GM12801 (cell line): Measurements from ENCODE around the gene FN3KRP.

ENCODE experiments used
- TF ChIP-seq, protein P1 (sequence below): IDR thresholded peaks from one replicate; pipeline ENCODE4 v1.5.1; 2011; ENCODE audit warnings: control low read depth; ENCODE audit not compliant: insufficient read length; ENCODE audit errors: extremely low read depth

Gene FN3KRP

GRCh38 chr17:82690786-82691489 is 25.6 kb upstream of the FN3KRP start:
- TF ChIP-seq, protein P1, sequence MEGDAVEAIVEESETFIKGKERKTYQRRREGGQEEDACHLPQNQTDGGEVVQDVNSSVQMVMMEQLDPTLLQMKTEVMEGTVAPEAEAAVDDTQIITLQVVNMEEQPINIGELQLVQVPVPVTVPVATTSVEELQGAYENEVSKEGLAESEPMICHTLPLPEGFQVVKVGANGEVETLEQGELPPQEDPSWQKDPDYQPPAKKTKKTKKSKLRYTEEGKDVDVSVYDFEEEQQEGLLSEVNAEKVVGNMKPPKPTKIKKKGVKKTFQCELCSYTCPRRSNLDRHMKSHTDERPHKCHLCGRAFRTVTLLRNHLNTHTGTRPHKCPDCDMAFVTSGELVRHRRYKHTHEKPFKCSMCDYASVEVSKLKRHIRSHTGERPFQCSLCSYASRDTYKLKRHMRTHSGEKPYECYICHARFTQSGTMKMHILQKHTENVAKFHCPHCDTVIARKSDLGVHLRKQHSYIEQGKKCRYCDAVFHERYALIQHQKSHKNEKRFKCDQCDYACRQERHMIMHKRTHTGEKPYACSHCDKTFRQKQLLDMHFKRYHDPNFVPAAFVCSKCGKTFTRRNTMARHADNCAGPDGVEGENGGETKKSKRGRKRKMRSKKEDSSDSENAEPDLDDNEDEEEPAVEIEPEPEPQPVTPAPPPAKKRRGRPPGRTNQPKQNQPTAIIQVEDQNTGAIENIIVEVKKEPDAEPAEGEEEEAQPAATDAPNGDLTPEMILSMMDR, result no peak

DNA sequence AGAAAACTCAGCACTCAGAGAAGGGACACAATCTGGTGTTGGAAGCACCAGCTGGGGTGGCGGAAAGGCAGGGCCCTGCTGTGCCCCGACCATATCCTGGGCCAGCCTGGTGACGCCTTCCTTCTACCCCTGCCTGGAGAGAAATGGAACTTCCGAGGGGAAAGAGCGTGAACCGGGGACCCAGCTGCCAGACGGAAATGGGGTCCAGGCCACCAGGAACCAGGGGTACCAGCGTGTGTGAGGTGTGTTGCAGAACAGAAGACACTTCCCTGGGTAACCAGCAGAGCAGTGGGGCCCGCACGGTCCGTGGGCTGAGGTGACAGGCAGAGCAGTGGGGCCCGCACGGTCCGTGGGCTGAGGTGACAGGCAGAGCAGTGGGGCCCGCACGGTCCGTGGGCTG is 24.8 kb upstream of the FN3KRP start:
- TF ChIP-seq, protein P1, result no peak

DNA sequence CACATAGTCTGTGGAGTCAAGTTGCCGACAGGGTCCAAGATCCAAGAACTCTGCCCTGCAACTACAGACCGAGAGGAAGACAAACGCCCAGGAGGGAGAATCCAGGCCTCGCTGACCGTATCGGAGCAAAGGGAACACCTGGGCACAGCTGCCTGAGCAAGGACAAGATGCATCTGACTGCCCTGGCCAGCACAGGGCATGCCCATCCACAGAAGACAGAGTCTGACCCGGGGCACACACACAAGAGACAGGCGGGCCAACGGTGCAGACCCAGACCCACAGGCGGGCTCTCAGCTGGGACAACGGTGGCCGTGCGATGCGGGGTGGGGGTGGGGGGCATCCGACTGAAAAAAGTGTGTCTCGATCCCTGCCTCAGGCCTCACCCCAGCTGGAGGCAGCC is 24.2 kb upstream of the FN3KRP start:
- TF ChIP-seq, protein P1, result no peak

- TF ChIP-seq, protein P1, result no peak
Observed at GRCh38 chr17:82693168-82693867, 23.2 kb upstream of the FN3KRP start.

GRCh38 chr17:82694647-82695046 is 21.9 kb upstream of the FN3KRP start:
- TF ChIP-seq, protein P1, result no peak

- TF ChIP-seq, protein P1, result no peak
Observed at GRCh38 chr17:82696259-82696658, 20.2 kb upstream of the FN3KRP start.

GRCh38 chr17:82696916-82697807 is 19.3 kb upstream of the FN3KRP start:
- TF ChIP-seq, protein P1, result no peak
